IPS DF 4.7 (cell line): Measurements from ENCODE around the gene H6PD.

Experiments used
- DNase-seq: peaks from one replicate; pipeline ENCODE4 v3.0.0-alpha.2; 2013; ENCODE audit warnings: low spot score; ENCODE audit errors: extremely low read depth

Gene H6PD

GRCh38 chr1:9253453-9254105, 19.0 kb downstream of the H6PD start:
- DNase-seq = no peak

GRCh38 chr1:9256332-9256731, 21.8 kb downstream of the H6PD start:
- no peak for DNase-seq

GRCh38 chr1:9257851-9258250, 23.3 kb downstream of the H6PD start:
- no peak for DNase-seq

GRCh38 chr1:9258629-9259028, 24.1 kb downstream of the H6PD start:
- DNase-seq = no peak

GRCh38 chr1:9260059-9260766, 25.6 kb downstream of the H6PD start:
- no peak for DNase-seq

- DNase-seq = no peak
These were observed 26.9 kb downstream of the H6PD start for GRCh38 chr1:9261496-9261895.

- DNase-seq = no peak
These were observed 27.8 kb downstream of the H6PD start for GRCh38 chr1:9262096-9262986.

- DNase-seq = no peak
These were observed 28.8 kb downstream of the H6PD start for GRCh38 chr1:9263276-9263855.

GRCh38 chr1:9263984-9264872, 29.7 kb downstream of the H6PD start:
- no peak for DNase-seq

GRCh38 chr1:9265037-9265436, 30.5 kb downstream of the H6PD start:
- DNase-seq = no peak

GRCh38 chr1:9265968-9266367, 31.4 kb downstream of the H6PD start:
- no peak for DNase-seq

- no peak for DNase-seq
These were observed 32.7 kb downstream of the H6PD start for GRCh38 chr1:9267352-9267686.

GRCh38 chr1:9267827-9268581, 33.4 kb downstream of the H6PD start:
- no peak for DNase-seq

- no peak for DNase-seq
These were observed 34.5 kb downstream of the H6PD start for GRCh38 chr1:9269078-9269501.

GRCh38 chr1:9269721-9270120, 35.1 kb downstream of the H6PD start:
- no peak for DNase-seq

GRCh38 chr1:9270290-9270883, 35.8 kb downstream of the H6PD start:
- no peak for DNase-seq

- no peak for DNase-seq
These were observed 36.7 kb downstream of the H6PD start for GRCh38 chr1:9271283-9271682.

GRCh38 chr1:9271861-9272595, 37.5 kb downstream of the H6PD start:
- DNase-seq = no peak

- no peak for DNase-seq
These were observed 38.6 kb downstream of the H6PD start for GRCh38 chr1:9273177-9273576.
